ENCODE data around the gene SKAP1. TPM values are rescaled to one million over a fixed set of nuclear protein-coding genes. Genes with fewer than 3 reads are reported as not detected.

The SKAP1 gene
- total and polyA plus RNA-seq, 2 experiments from 2014 or later = 0.27 TPM; not detected in 1

DNA sequence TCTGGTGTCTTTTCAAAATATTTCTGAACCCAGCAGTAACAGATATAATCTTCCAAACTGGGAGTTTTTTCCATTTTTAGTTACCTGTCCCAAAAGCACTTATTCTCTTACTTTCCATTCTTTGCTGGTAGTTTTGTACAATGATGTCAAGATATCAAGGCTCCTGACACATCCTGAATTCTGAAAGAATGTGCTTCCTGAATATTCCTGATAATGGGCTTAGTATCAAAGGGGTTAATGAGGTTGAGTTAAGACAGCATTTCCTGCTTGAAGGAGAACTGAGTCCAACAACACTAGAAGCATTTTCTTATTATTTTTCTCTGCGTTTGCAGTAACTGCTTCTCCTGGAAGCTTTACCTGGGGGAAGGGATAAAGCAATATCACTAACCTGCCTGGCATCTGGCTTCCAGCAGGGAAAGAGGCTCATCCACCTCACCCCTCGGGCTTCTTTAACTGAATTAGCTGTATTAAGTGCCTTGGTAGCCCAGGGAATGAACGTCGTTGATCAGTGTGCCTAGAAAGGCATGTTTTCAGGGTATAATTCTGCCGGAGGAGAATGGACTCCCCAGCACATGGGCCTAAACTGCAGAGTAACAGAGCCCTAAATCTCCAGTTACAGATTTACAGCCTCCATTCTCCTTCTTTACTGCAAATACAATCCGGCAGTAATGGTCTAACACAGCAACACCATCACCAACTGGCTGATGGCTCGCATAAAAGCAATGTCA is 188.1 kb downstream of the SKAP1 start:
- Mint-ChIP-seq H3K27me3 (ENCODE audit: insufficient read depth, low read depth, poor library complexity) (no peaks in the 10 kb centered on the region), H3K9me3 (no peaks in the 10 kb centered on the region), H3K4me1 (peaks cover 28% of the 10 kb centered on the region), H3K36me3 (ENCODE audit: low read depth) (no peaks in the 10 kb centered on the region), H3K27ac (no peak overlapping the region), H3K4me3 (no peak overlapping the region)
- DNase-seq (ENCODE audit: low spot score) (no peak), ATAC-seq (no peak)
- Histone ChIP-seq H3F3A (replicated peaks; ENCODE audit: low read depth) (no peaks in the 10 kb centered on the region), H3K4me1 (ENCODE audit: insufficient read depth) (peaks cover 4% of the 10 kb centered on the region; the same call in 1 of the 2 replicates), H2AFZ (peak overlapping the region; percentile 49; the same call in 1 of the 2 replicates), H3K27me3 (ENCODE audit: insufficient read depth) (no peaks in the 10 kb centered on the region), H3K36me3 (ENCODE audit: insufficient read depth) (no peaks in the 10 kb centered on the region), H3K9me2 (ENCODE audit: insufficient read depth) (no peaks in the 10 kb centered on the region), H3K27ac (ENCODE audit: low read depth) (no peak overlapping the region), H3K4me2 (no peak overlapping the region), H3K79me2 (replicated peaks; ENCODE audit: insufficient read depth) (no peaks in the 10 kb centered on the region), H4K20me1 (replicated peaks; ENCODE audit: insufficient read depth) (no peaks in the 10 kb centered on the region), H3K4me3 (no peak overlapping the region)
- TF ChIP-seq STAT1 (IDR thresholded peaks at IDR 0.05; ENCODE audit: unreplicated experiment) (no peak), CREB1 (CRISPR knock-in tag; IDR thresholded peaks at IDR 0.05; ENCODE audit: low read depth) (no peak), ZNF331 (CRISPR knock-in tag; IDR thresholded peaks at IDR 0.05; ENCODE audit: low read depth) (no peak), ZNF462 (CRISPR knock-in tag; IDR thresholded peaks at IDR 0.05) (no peak), NANOG (IDR thresholded peaks at IDR 0.05; ENCODE audit: borderline replicate concordance) (no peak), EZH2 (IDR thresholded peaks at IDR 0.05; ENCODE audit: low read depth, unreplicated experiment) (no peak), POLR2AphosphoS5 (IDR thresholded peaks at IDR 0.05; ENCODE audit: low read depth) (no peak), ZNF114 (CRISPR knock-in tag; IDR thresholded peaks at IDR 0.05) (no peak), JUNB (IDR thresholded peaks at IDR 0.05; ENCODE audit: unreplicated experiment) (no peak), EZH2phosphoT487 (IDR thresholded peaks at IDR 0.05; ENCODE audit: unreplicated experiment) (no peak)
- TF ChIP-seq, protein P1, sequence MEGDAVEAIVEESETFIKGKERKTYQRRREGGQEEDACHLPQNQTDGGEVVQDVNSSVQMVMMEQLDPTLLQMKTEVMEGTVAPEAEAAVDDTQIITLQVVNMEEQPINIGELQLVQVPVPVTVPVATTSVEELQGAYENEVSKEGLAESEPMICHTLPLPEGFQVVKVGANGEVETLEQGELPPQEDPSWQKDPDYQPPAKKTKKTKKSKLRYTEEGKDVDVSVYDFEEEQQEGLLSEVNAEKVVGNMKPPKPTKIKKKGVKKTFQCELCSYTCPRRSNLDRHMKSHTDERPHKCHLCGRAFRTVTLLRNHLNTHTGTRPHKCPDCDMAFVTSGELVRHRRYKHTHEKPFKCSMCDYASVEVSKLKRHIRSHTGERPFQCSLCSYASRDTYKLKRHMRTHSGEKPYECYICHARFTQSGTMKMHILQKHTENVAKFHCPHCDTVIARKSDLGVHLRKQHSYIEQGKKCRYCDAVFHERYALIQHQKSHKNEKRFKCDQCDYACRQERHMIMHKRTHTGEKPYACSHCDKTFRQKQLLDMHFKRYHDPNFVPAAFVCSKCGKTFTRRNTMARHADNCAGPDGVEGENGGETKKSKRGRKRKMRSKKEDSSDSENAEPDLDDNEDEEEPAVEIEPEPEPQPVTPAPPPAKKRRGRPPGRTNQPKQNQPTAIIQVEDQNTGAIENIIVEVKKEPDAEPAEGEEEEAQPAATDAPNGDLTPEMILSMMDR (conservative IDR thresholded peaks at IDR 0.05; ENCODE audit: low read depth in 2 of 2) = no peak
- TF ChIP-seq, protein P2, sequence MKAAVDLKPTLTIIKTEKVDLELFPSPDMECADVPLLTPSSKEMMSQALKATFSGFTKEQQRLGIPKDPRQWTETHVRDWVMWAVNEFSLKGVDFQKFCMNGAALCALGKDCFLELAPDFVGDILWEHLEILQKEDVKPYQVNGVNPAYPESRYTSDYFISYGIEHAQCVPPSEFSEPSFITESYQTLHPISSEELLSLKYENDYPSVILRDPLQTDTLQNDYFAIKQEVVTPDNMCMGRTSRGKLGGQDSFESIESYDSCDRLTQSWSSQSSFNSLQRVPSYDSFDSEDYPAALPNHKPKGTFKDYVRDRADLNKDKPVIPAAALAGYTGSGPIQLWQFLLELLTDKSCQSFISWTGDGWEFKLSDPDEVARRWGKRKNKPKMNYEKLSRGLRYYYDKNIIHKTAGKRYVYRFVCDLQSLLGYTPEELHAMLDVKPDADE (IDR thresholded peaks at IDR 0.05) = no peak
- TF ChIP-seq, protein P3, sequence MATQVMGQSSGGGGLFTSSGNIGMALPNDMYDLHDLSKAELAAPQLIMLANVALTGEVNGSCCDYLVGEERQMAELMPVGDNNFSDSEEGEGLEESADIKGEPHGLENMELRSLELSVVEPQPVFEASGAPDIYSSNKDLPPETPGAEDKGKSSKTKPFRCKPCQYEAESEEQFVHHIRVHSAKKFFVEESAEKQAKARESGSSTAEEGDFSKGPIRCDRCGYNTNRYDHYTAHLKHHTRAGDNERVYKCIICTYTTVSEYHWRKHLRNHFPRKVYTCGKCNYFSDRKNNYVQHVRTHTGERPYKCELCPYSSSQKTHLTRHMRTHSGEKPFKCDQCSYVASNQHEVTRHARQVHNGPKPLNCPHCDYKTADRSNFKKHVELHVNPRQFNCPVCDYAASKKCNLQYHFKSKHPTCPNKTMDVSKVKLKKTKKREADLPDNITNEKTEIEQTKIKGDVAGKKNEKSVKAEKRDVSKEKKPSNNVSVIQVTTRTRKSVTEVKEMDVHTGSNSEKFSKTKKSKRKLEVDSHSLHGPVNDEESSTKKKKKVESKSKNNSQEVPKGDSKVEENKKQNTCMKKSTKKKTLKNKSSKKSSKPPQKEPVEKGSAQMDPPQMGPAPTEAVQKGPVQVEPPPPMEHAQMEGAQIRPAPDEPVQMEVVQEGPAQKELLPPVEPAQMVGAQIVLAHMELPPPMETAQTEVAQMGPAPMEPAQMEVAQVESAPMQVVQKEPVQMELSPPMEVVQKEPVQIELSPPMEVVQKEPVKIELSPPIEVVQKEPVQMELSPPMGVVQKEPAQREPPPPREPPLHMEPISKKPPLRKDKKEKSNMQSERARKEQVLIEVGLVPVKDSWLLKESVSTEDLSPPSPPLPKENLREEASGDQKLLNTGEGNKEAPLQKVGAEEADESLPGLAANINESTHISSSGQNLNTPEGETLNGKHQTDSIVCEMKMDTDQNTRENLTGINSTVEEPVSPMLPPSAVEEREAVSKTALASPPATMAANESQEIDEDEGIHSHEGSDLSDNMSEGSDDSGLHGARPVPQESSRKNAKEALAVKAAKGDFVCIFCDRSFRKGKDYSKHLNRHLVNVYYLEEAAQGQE (IDR thresholded peaks at IDR 0.05; ENCODE audit: unreplicated experiment) = no peak

All from GM23338 (cell line).